ENCODE results near the gene NRP2.

GRCh38 chr2:205789906-205790305 lies 107.6 kb downstream of the NRP2 start:
- TF ChIP-seq POLR2AphosphoS5 (IDR thresholded peaks at IDR 0.05; ENCODE audit: low read depth, low read length) = no peak
- TF ChIP-seq POLR2A (IDR thresholded peaks at IDR 0.05; ENCODE audit: low read depth, low read length) = no peak
